Measurements from ENCODE around the gene TMEM181. TPM values are rescaled to one million over a fixed set of nuclear protein-coding genes. Genes with fewer than 3 reads are reported as not detected.
"Not testable (repeated sequence)": the region's sequence is repeated elsewhere in the genome, so short reads cannot be mapped to it uniquely, and the experiment has no call there.

The TMEM181 gene
- total and polyA plus RNA-seq, 2 donors (not counting 1 experiment from before 2014, with no cell fraction given), result 2.8 to 9.3 TPM

DNA sequence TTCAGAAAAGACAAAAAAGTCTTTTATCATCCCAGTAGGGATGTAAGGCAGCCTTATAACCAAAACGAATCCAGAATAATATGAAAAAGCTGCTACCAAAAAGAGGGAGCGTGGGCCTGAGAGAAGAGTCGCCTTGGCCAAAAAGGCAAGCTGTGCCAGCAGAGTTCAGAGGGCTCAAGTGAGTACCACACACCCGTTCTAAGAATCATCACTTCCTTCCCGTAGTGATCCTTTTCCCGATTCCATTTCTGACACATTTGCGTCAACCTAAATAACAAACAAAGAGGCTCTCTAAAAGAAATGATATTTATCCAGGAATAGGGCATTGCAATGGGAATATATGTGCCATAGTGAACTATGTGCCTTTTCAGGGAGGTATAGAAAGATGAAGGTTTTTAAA, 3.8 kb upstream of the TMEM181 start:
- TF ChIP-seq EZH2 (IDR thresholded peaks at IDR 0.05; ENCODE audit: borderline replicate concordance, insufficient read depth, low read depth, low read length, poor library complexity, severe bottlenecking), result no peak
- no peak for TF ChIP-seq CTCF (IDR thresholded peaks at IDR 0.05)

DNA sequence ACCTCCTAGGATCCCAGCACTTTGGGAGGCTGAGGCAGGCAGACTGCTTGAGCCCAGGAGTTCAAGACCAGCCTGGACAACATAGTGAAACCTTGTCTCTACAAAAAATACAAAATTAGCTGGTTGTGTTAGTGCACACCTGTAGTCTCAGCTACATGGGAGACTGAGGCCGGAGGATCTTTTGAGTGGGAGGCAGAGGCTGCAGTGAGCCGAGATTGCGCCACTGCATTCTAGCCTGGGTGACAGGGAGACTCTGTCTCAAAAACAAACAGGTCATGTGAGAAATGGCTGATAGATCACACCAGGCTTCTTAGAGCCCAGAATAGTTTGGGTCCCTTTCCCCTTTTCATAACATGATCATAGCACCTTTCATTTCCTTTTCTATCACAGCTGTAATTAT, 2.8 kb upstream of the TMEM181 start:
- POLR2A ChIA-PET; H3K4me3 ChIP-seq (ENCODE audit: control extremely low read depth in 1 of 5, extremely low read depth in 1 of 5, insufficient read depth in 1 of 5, low read depth in 2 of 5, low read length in 4 of 5); H3K9ac ChIP-seq (ENCODE audit: low read length); H3K27ac Mint-ChIP-seq; H3K4me2 ChIP-seq (replicated peaks; ENCODE audit: low read depth, low read length, poor library complexity, severe bottlenecking); H3K27me3 Mint-ChIP-seq; H3K36me3 ChIP-seq (replicated peaks in 1 of 2; ENCODE audit: control extremely low read depth in 1 of 2, control insufficient read depth in 1 of 2, extremely low read depth in 1 of 2, insufficient read depth in 2 of 2, low read length in 1 of 2); H3K9me3 ChIP-seq (ENCODE audit: control extremely low read depth in 1 of 3, control insufficient read depth in 2 of 3, insufficient read depth in 1 of 3, low read length in 2 of 3); ATAC-seq (ENCODE audit: low read depth); DNase-seq; H3K4me3 Mint-ChIP-seq; H3K27ac ChIP-seq (ENCODE audit: low read length in 2 of 2); H3K9me3 Mint-ChIP-seq (ENCODE audit: insufficient read depth); H2AFZ ChIP-seq (ENCODE audit: insufficient read depth, low read depth, low read length, poor library complexity, severe bottlenecking); H3K27me3 ChIP-seq (replicated peaks in 1 of 4; ENCODE audit: control extremely low read depth in 1 of 4, control insufficient read depth in 3 of 4, insufficient read depth in 4 of 4, low read length in 3 of 4): not testable (repeated sequence)
- H3K4me1 Mint-ChIP-seq, result peaks cover 21% of the 10 kb centered on the region
- H3K4me1 ChIP-seq (ENCODE audit: control insufficient read depth in 2 of 2, insufficient read depth in 2 of 2, low read length in 2 of 2), result peaks cover 15 to 20% of the 10 kb centered on the region in 2 donors
- WGBS (ENCODE audit: insufficient coverage), result 91% methylated on average over 3 of the region's 3 CpGs
- peaks cover 10% of the 10 kb centered on the region for H4K20me1 ChIP-seq (ENCODE audit: control insufficient read depth, insufficient read depth, low read length, poor library complexity, severe bottlenecking)
- H3K79me2 ChIP-seq (ENCODE audit: control insufficient read depth, insufficient read depth, low read length), result peaks cover 20% of the 10 kb centered on the region
- CTCF ChIA-PET, result interaction anchor here (0.9 kb wide), 1 partner anchor 320 kb away, joined by 3 read pairs; no protein-coding TSS in a partner anchor
- intact Hi-C loops (cut with micrococcal nuclease), result loop anchor here (5.0 to 10.0 kb wide), 2 partner anchors 82 to 390 kb away; partner anchors contain the start of genes GTF2H5 and SERAC1

More for the DNA sequence above, 3.8 kb upstream of the TMEM181 start:
- Histone ChIP-seq H3K27me3 (replicated peaks in 1 of 4; ENCODE audit: control extremely low read depth in 1 of 4, control insufficient read depth in 3 of 4, insufficient read depth in 4 of 4, low read length in 3 of 4) (no peaks in the 10 kb centered on the region), H3K27ac (ENCODE audit: low read length in 2 of 2) (no peak overlapping the region), H2AFZ (ENCODE audit: insufficient read depth, low read depth, low read length, poor library complexity, severe bottlenecking) (no peak overlapping the region), H3K9me3 (ENCODE audit: control extremely low read depth in 1 of 3, control insufficient read depth in 2 of 3, insufficient read depth in 1 of 3, low read length in 2 of 3) (no peaks in the 10 kb centered on the region), H3K4me1 (ENCODE audit: control insufficient read depth in 2 of 2, insufficient read depth in 2 of 2, low read length in 2 of 2) (peaks cover 11% of the 10 kb centered on the region in 2 donors), H4K20me1 (ENCODE audit: control insufficient read depth, insufficient read depth, low read length, poor library complexity, severe bottlenecking) (peaks cover under 1% of the 10 kb centered on the region), H3K4me2 (replicated peaks; ENCODE audit: low read depth, low read length, poor library complexity, severe bottlenecking) (no peak overlapping the region), H3K36me3 (replicated peaks in 1 of 2; ENCODE audit: control extremely low read depth in 1 of 2, control insufficient read depth in 1 of 2, extremely low read depth in 1 of 2, insufficient read depth in 2 of 2, low read length in 1 of 2) (no peaks in the 10 kb centered on the region), H3K4me3 (ENCODE audit: control extremely low read depth in 1 of 5, extremely low read depth in 1 of 5, insufficient read depth in 1 of 5, low read depth in 2 of 5, low read length in 4 of 5) (no peak overlapping the region), H3K9ac (ENCODE audit: low read length) (no peak overlapping the region), H3K79me2 (ENCODE audit: control insufficient read depth, insufficient read depth, low read length) (peaks cover 10% of the 10 kb centered on the region)
- WGBS (ENCODE audit: insufficient coverage), result 100% methylated on average over 4 of the region's 7 CpGs
- no peak overlapping the region for H3K4me3 Mint-ChIP-seq
- peaks cover 11% of the 10 kb centered on the region for H3K4me1 Mint-ChIP-seq
- H3K9me3 Mint-ChIP-seq (ENCODE audit: insufficient read depth), result no peaks in the 10 kb centered on the region
- ChIA-PET CTCF (no interaction called here), POLR2A (no interaction called here)
- no peaks in the 10 kb centered on the region for H3K27me3 Mint-ChIP-seq
- ATAC-seq (ENCODE audit: low read depth) (no peak), DNase-seq (no peak)
- H3K27ac Mint-ChIP-seq, result no peak overlapping the region
- intact Hi-C loops (cut with micrococcal nuclease), result loop anchor here (5.0 to 10.0 kb wide), 2 partner anchors 81 to 389 kb away; partner anchors contain the start of genes GTF2H5 and SERAC1
